Measurements from ENCODE around the gene SEL1L2. TPM values are rescaled to one million over a fixed set of nuclear protein-coding genes. Genes with fewer than 3 reads are reported as not detected.

The SEL1L2 gene
- total and polyA plus RNA-seq, 4 donors: not detected

- no peak for ATAC-seq (ENCODE audit: insufficient read depth, low FRiP score)
- whole genome bisulfite sequencing, 2 donors: 80 to 81% methylated on average over 7 of the region's 7 CpGs
These were observed 49.4 kb downstream of the SEL1L2 start for GRCh38 chr20:13941031-13941430.

DNA sequence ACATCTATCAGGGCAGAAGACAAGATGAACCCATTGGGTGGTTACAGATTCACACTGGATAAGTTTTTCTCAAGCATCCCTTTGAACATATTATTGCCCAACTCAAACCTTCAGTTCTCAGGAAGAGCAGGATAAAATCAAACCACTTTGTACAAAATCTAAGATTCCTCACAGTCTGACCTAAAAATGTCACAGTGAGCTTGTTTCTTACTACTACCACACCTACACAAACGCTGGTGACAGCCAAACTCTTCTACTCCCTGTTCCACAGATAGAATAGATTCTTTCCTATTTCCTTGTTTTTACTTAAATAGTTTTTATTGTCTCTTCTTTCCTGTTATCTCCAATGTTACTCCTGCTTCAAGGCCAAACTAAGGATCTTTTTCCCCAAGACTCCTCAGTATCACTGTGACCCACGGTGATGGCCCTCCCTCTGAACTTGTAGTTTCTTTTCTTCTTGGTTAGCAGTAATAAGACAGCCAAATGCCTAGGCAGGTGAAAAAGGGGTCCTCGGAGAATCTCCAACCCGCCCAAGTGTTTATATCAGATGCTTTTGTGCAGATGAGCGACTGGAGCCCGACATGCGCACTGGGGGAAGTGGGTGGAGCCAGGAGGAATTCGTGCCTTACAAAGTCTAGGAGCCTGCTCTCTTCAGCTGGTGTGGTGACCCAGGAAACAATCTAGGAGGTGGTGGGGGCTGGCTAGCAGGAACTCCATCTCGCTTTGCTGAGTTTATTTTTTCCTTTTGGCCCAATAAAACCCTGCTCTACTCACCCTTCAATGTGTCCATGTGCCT is 53.4 kb downstream of the SEL1L2 start:
- H3K27me3 ChIP-seq (ENCODE audit: control insufficient read depth in 3 of 3, insufficient read depth in 3 of 3, low read length in 2 of 3): no peaks in the 10 kb centered on the region
- no peak for DNase-seq
- no peak for TF ChIP-seq CTCF (IDR thresholded peaks at IDR 0.05; ENCODE audit: control extremely low read depth, extremely low read depth)
- no peak for ATAC-seq (ENCODE audit: insufficient read depth, low FRiP score)
- no peak overlapping the region for H3K9ac ChIP-seq (ENCODE audit: insufficient read depth in 1 of 2, low read length in 2 of 2)
- no peak overlapping the region for H3K4me3 ChIP-seq
- WGBS, 2 donors: 77 to 85% methylated on average over 9 of the region's 9 CpGs
- no peak overlapping the region for H3K27ac ChIP-seq (ENCODE audit: low read depth in 1 of 2, low read length in 1 of 2)
- no peaks in the 10 kb centered on the region for H3K36me3 ChIP-seq (ENCODE audit: control insufficient read depth in 4 of 4, insufficient read depth in 4 of 4, low read length in 4 of 4)
- no peaks in the 10 kb centered on the region for H3K4me1 ChIP-seq (ENCODE audit: control insufficient read depth in 5 of 5, insufficient read depth in 5 of 5, low read length in 5 of 5)
- peaks cover 0 to 3% (median 0%) of the 10 kb centered on the region in 4 donors for H3K9me3 ChIP-seq (ENCODE audit: control insufficient read depth in 4 of 4, insufficient read depth in 3 of 4, low read length in 3 of 4)

More at GRCh38 chr20:13941031-13941430, 49.4 kb downstream of the SEL1L2 start:
- Histone ChIP-seq H3K27me3 (ENCODE audit: control insufficient read depth in 3 of 3, insufficient read depth in 3 of 3, low read length in 2 of 3) (no peaks in the 10 kb centered on the region), H3K9ac (ENCODE audit: insufficient read depth in 1 of 2, low read length in 2 of 2) (no peak overlapping the region), H3K4me3 (no peak overlapping the region), H3K27ac (ENCODE audit: low read depth in 1 of 2, low read length in 1 of 2) (no peak overlapping the region), H3K9me3 (ENCODE audit: control insufficient read depth in 4 of 4, insufficient read depth in 3 of 4, low read length in 3 of 4) (peaks cover 0 to 3% (median 0%) of the 10 kb centered on the region in 4 donors), H3K36me3 (ENCODE audit: control insufficient read depth in 4 of 4, insufficient read depth in 4 of 4, low read length in 4 of 4) (no peaks in the 10 kb centered on the region), H3K4me1 (ENCODE audit: control insufficient read depth in 5 of 5, insufficient read depth in 5 of 5, low read length in 5 of 5) (no peaks in the 10 kb centered on the region)
- no peak for DNase-seq
- no peak for TF ChIP-seq CTCF (IDR thresholded peaks at IDR 0.05; ENCODE audit: control extremely low read depth, extremely low read depth)

- H3K27me3 ChIP-seq (ENCODE audit: control insufficient read depth in 3 of 3, insufficient read depth in 3 of 3, low read length in 2 of 3): no peaks in the 10 kb centered on the region
- H3K36me3 ChIP-seq (ENCODE audit: control insufficient read depth in 4 of 4, insufficient read depth in 4 of 4, low read length in 4 of 4): no peaks in the 10 kb centered on the region
- H3K4me3 ChIP-seq: no peak overlapping the region
- ATAC-seq (ENCODE audit: insufficient read depth, low FRiP score) (no peak), DNase-seq (no peak)
- 58 to 64% methylated on average over 6 of the region's 6 CpGs for WGBS, 2 donors
- no peak for TF ChIP-seq CTCF (IDR thresholded peaks at IDR 0.05; ENCODE audit: control extremely low read depth, extremely low read depth)
- H3K27ac ChIP-seq (ENCODE audit: low read depth in 1 of 2, low read length in 1 of 2): no peak overlapping the region
- no peak overlapping the region for H3K9ac ChIP-seq (ENCODE audit: insufficient read depth in 1 of 2, low read length in 2 of 2)
- peaks cover 0 to 3% (median 0%) of the 10 kb centered on the region in 4 donors for H3K9me3 ChIP-seq (ENCODE audit: control insufficient read depth in 4 of 4, insufficient read depth in 3 of 4, low read length in 3 of 4)
- H3K4me1 ChIP-seq (ENCODE audit: control insufficient read depth in 5 of 5, insufficient read depth in 5 of 5, low read length in 5 of 5): no peaks in the 10 kb centered on the region
These were observed 55.2 kb downstream of the SEL1L2 start for GRCh38 chr20:13934992-13935894.
